ENCODE measurements around the gene SPATS2L. TPM values are rescaled to one million over a fixed set of nuclear protein-coding genes. Genes with fewer than 3 reads are reported as not detected.

SPATS2L gene
- total RNA-seq, 4 donors from 2014 or later = 99.0 to 142 (median 124) TPM

- Histone ChIP-seq H3K4me1 (no peaks in the 10 kb centered on the region), H3K9me3 (no peaks in the 10 kb centered on the region), H3K27me3 (no peaks in the 10 kb centered on the region), H3K4me3 (no peak overlapping the region), H3K36me3 (peaks cover 0 to 61% (median 0%) of the 10 kb centered on the region in 3 donors), H3K27ac (peak overlapping the region; percentile 14 to 47 (median 30))
- DNase-seq = no peak
- TF ChIP-seq CTCF (IDR thresholded peaks at IDR 0.05) (no peak), POLR2A (IDR thresholded peaks at IDR 0.05) (no peak)
Measured at GRCh38 chr2:200466425-200467418, 160.2 kb downstream of the SPATS2L start.

- Histone ChIP-seq H3K36me3 (peaks cover 0 to 62% (median 0%) of the 10 kb centered on the region in 3 donors), H3K27me3 (no peaks in the 10 kb centered on the region), H3K9me3 (no peaks in the 10 kb centered on the region), H3K27ac (peak overlapping the region in 3 of 4 donors; percentile 2 to 47 (median 34)), H3K4me3 (no peak overlapping the region), H3K4me1 (no peaks in the 10 kb centered on the region)
- TF ChIP-seq CTCF (IDR thresholded peaks at IDR 0.05) (no peak), POLR2A (IDR thresholded peaks at IDR 0.05) (no peak)
- DNase-seq = no peak
Measured at GRCh38 chr2:200467806-200468681, 161.6 kb downstream of the SPATS2L start.

- Histone ChIP-seq H3K9me3 (no peaks in the 10 kb centered on the region), H3K27ac (no peak overlapping the region), H3K36me3 (peaks cover 0 to 70% (median 0%) of the 10 kb centered on the region in 3 donors), H3K27me3 (no peaks in the 10 kb centered on the region), H3K4me3 (no peak overlapping the region), H3K4me1 (no peaks in the 10 kb centered on the region)
- no peak for TF ChIP-seq POLR2A (IDR thresholded peaks at IDR 0.05)
- TF ChIP-seq CTCF (IDR thresholded peaks at IDR 0.05) = no peak
- DNase-seq = no peak
Measured at GRCh38 chr2:200469708-200470211, 163.3 kb downstream of the SPATS2L start.

- H3K4me1 ChIP-seq = no peaks in the 10 kb centered on the region
- no peaks in the 10 kb centered on the region for H3K27me3 ChIP-seq
- no peak for DNase-seq
- no peaks in the 10 kb centered on the region for H3K9me3 ChIP-seq
- no peak overlapping the region for H3K4me3 ChIP-seq
- TF ChIP-seq CTCF (IDR thresholded peaks at IDR 0.05) = no peak
- no peak for TF ChIP-seq POLR2A (IDR thresholded peaks at IDR 0.05)
- H3K27ac ChIP-seq = no peak overlapping the region
- H3K36me3 ChIP-seq = peaks cover 0 to 74% (median 0%) of the 10 kb centered on the region in 3 donors
Measured at GRCh38 chr2:200470230-200470629, 163.7 kb downstream of the SPATS2L start.

- DNase-seq = peak in 1 of 3 donors; percentile 39
- Histone ChIP-seq H3K27me3 (no peaks in the 10 kb centered on the region), H3K4me3 (no peak overlapping the region), H3K9me3 (no peaks in the 10 kb centered on the region), H3K4me1 (no peaks in the 10 kb centered on the region), H3K27ac (no peak overlapping the region), H3K36me3 (peaks cover 0 to 74% (median 0%) of the 10 kb centered on the region in 3 donors)
- TF ChIP-seq CTCF (IDR thresholded peaks at IDR 0.05) = peak in 5 of 6 experiments; percentile 24 to 62 (median 50)
- no peak for TF ChIP-seq POLR2A (IDR thresholded peaks at IDR 0.05)
Measured at GRCh38 chr2:200471324-200471848, 164.9 kb downstream of the SPATS2L start.
